SK-N-SH (cell line): ENCODE data around the gene DIP2A. TPM values are rescaled to one million over a fixed set of nuclear protein-coding genes. Genes with fewer than 3 reads are reported as not detected.
A peak's percentile ranks its signal among the peaks of the same experiment; 100 is the strongest.

ENCODE experiments used
- CTCF ChIA-PET: fragments of 300-600, 350-600 bp; formaldehyde crosslinking; extraction: SDS; loops from one replicate; lab custom pipeline; 2021; lab: Yijun Ruan, JAX
- POLR2A ChIA-PET: fragments of 350-600 bp; sonication (Branson Sonifier 250); formaldehyde crosslinking; extraction: SDS; loops from one replicate; lab custom pipeline; 2020; ENCODE audit warnings: antibody characterized with exemption, inconsistent platforms; lab: Yijun Ruan, JAX
- DNase-seq: peaks from one replicate; pipeline ENCODE4 v3.0.0; 2012
- H2AFZ ChIP-seq: fragments of 200-600 bp; sonication (generic); 2 replicates; pipeline ENCODE4 v1.8.1; 2016; ENCODE audit warnings: antibody characterized with exemption, mild to moderate bottlenecking, low read depth
- H3F3A ChIP-seq: fragments of 200-600 bp; sonication (generic); replicated peaks from 2 replicates; pipeline ENCODE3; 2016; ENCODE audit warnings: antibody characterized with exemption, mild to moderate bottlenecking; ENCODE audit not compliant: insufficient read depth
- H3K27ac ChIP-seq, 2 experiments: fragments of 200-500 bp in 1 of 2; fragments of 200-600 bp in 1 of 2; sonication (Bioruptor generic) in 1 of 2; sonication (generic), shearing (Covaris generic) in 1 of 2; 2 replicates each; pipeline versions ENCODE4 v1.5.1 to v1.6.1; 2014 to 2016; ENCODE audit warnings: low read depth in 2 of 2, inconsistent platforms in 1 of 2, low read length in 1 of 2, mild to moderate bottlenecking in 1 of 2, mixed read lengths in 1 of 2
- H3K27me3 ChIP-seq: fragments of 200-600 bp; sonication (generic), shearing (Covaris generic); 2 replicates; pipeline ENCODE4 v1.6.1; 2016; ENCODE audit warnings: mixed run types; ENCODE audit not compliant: insufficient read depth
- H3K36me3 ChIP-seq, 2 experiments: fragments of 200-500 bp in 1 of 2; fragments of 200-600 bp in 1 of 2; sonication (Bioruptor generic) in 1 of 2; sonication (generic) in 1 of 2; replicated peaks in 1 of 2; 2 replicates each; pipeline versions ENCODE3 to v1.5.1; 2014 to 2016; ENCODE audit warnings: low read length in 1 of 2, mild to moderate bottlenecking in 1 of 2; ENCODE audit not compliant: insufficient read depth in 2 of 2, control insufficient read depth in 1 of 2
- H3K4me1 ChIP-seq, 2 experiments: fragments of 200-500 bp in 1 of 2; fragments of 200-600 bp in 1 of 2; sonication (Bioruptor generic) in 1 of 2; sonication (generic), shearing (Covaris generic) in 1 of 2; 2 replicates each; pipeline versions ENCODE4 v1.5.1 to v1.6.1; 2014 to 2016; ENCODE audit warnings: low read depth in 1 of 2, low read length in 1 of 2, mixed run types in 1 of 2; ENCODE audit not compliant: insufficient read depth in 2 of 2, control insufficient read depth in 1 of 2
- H3K4me2 ChIP-seq: fragments of 200-600 bp; sonication (generic), shearing (Covaris generic); 2 replicates; pipeline ENCODE4 v1.6.1; 2017; ENCODE audit warnings: mixed run types
- H3K4me3 ChIP-seq, 2 experiments: fragments of 200-500 bp in 1 of 2; fragments of 200-600 bp in 1 of 2; sonication (Bioruptor generic) in 1 of 2; sonication (generic), shearing (Covaris generic) in 1 of 2; 2 replicates each; pipeline versions ENCODE4 v1.5.1 to v1.8.1; 2014 to 2016; ENCODE audit warnings: low read depth in 2 of 2, inconsistent platforms in 1 of 2, low read length in 1 of 2, mild to moderate bottlenecking in 1 of 2, mixed read lengths in 1 of 2, moderate library complexity in 1 of 2
- H3K79me2 ChIP-seq: fragments of 200-600 bp; sonication (generic); 2 replicates; pipeline ENCODE4 v1.8.1; 2017; ENCODE audit warnings: mild to moderate bottlenecking; ENCODE audit not compliant: insufficient read depth
- H3K9ac ChIP-seq: fragments of 200-600 bp; sonication (generic); 2 replicates; pipeline ENCODE4 v1.6.1; 2017; ENCODE audit warnings: mixed run types
- H3K9me2 ChIP-seq: fragments of 200-600 bp; sonication (generic); 2 replicates; pipeline ENCODE4 v1.6.1; 2017; ENCODE audit warnings: mixed run types
- H3K9me3 ChIP-seq: fragments of 200-600 bp; sonication (generic); 2 replicates; pipeline ENCODE4 v1.6.1; 2017; ENCODE audit warnings: mixed run types, mild to moderate bottlenecking, moderate library complexity
- H4K20me1 ChIP-seq: fragments of 200-600 bp; sonication (generic); 2 replicates; pipeline ENCODE4 v1.6.1; 2017; ENCODE audit warnings: mild to moderate bottlenecking, mixed run types; ENCODE audit not compliant: insufficient read depth
- CHD2 ChIP-seq: fragments of 150-350 bp; IDR thresholded peaks from 2 replicates; pipeline ENCODE4 v1.6.1; 2018; ENCODE audit warnings: low read length; ENCODE audit not compliant: partially characterized antibody
- ELF1 ChIP-seq: IDR thresholded peaks from 2 replicates; pipeline ENCODE4 v1.4.0; 2012
- FOSL2 ChIP-seq: IDR thresholded peaks from 2 replicates; pipeline ENCODE4 v1.4.0; 2012; ENCODE audit warnings: low read depth, mild to moderate bottlenecking, moderate library complexity, borderline replicate concordance
- FOXM1 ChIP-seq: IDR thresholded peaks from 2 replicates; pipeline ENCODE4 v1.4.0; 2012; ENCODE audit warnings: low read depth, mild to moderate bottlenecking
- GATA2 ChIP-seq: sonication (generic); formaldehyde crosslinking; IDR thresholded peaks from 2 replicates; pipeline ENCODE4 v1.5.0; 2020; ENCODE audit warnings: mild to moderate bottlenecking, missing genetic modification reagents
- JUND ChIP-seq: IDR thresholded peaks from 2 replicates; pipeline ENCODE4 v1.4.0; 2012
- MXI1 ChIP-seq: IDR thresholded peaks from 2 replicates; pipeline ENCODE4 v1.6.1; 2012; ENCODE audit warnings: mild to moderate bottlenecking, low read depth, low read length, improper control_type of control experiment
- NRF1 ChIP-seq: IDR thresholded peaks from 2 replicates; pipeline ENCODE4 v1.6.1; 2012; ENCODE audit warnings: low read depth, mild to moderate bottlenecking, low read length
- RAD21 ChIP-seq: IDR thresholded peaks from 2 replicates; pipeline ENCODE4 v1.6.1; 2012; ENCODE audit warnings: mild to moderate bottlenecking, low read length
- RCOR1 ChIP-seq: fragments of 150-350 bp; IDR thresholded peaks from 2 replicates; pipeline ENCODE4 v1.6.1; 2017; ENCODE audit warnings: antibody characterized with exemption, low read length
- RFX5 ChIP-seq: IDR thresholded peaks from 2 replicates; pipeline ENCODE4 v1.6.1; 2012; ENCODE audit warnings: mild to moderate bottlenecking, improper control_type of control experiment, low read length
- RXRA ChIP-seq: IDR thresholded peaks from 2 replicates; pipeline ENCODE4 v1.4.0; 2012; ENCODE audit warnings: low read depth, mild to moderate bottlenecking, borderline replicate concordance
- SIN3A ChIP-seq: IDR thresholded peaks from 2 replicates; pipeline ENCODE4 v1.6.1; 2012; ENCODE audit warnings: low read depth, mild to moderate bottlenecking, low read length, moderate library complexity, borderline replicate concordance
- SMC3 ChIP-seq: IDR thresholded peaks from 2 replicates; pipeline ENCODE4 v1.6.1; 2012; ENCODE audit warnings: low read depth, low read length, improper control_type of control experiment
- TAF1 ChIP-seq: IDR thresholded peaks from 2 replicates; pipeline ENCODE4 v1.6.1; 2012; ENCODE audit warnings: low read depth, mild to moderate bottlenecking, low read length, moderate library complexity, borderline replicate concordance
- TCF12 ChIP-seq: IDR thresholded peaks from 2 replicates; pipeline ENCODE4 v1.4.0; 2012
- TEAD4 ChIP-seq: IDR thresholded peaks from 2 replicates; pipeline ENCODE4 v1.4.0; 2012; ENCODE audit warnings: mild to moderate bottlenecking, borderline replicate concordance; ENCODE audit not compliant: insufficient read depth
- WGBS: methylation state at CpG from one replicate; pipeline ENCODE4 v1.1.6; 2017; ENCODE audit warnings: low lambda C conversion rate; 5-methylcytosine and 5-hydroxymethylcytosine counted together
- polyA plus RNA-seq, 3 experiments: library from polyadenylated mRNA; depleted of rRNA; stranded (reverse); fragments of >200 nt; gene quantifications; 2 replicates each; pipeline ENCODE4 v1.2.3, GENCODE V29; 2012
- TF ChIP-seq, protein P1 (sequence below): fragments of 150-350 bp; IDR thresholded peaks from 2 replicates; pipeline ENCODE4 v1.6.1; 2017; ENCODE audit warnings: antibody characterized with exemption, low read length, low read depth, borderline replicate concordance
- TF ChIP-seq, protein P2 (sequence below): IDR thresholded peaks from 2 replicates; pipeline ENCODE4; 2012

The DIP2A gene
- polyA plus RNA-seq, 1 of the 3 experiments (the other 2 are of a cell fraction) = 26.9 TPM

DNA sequence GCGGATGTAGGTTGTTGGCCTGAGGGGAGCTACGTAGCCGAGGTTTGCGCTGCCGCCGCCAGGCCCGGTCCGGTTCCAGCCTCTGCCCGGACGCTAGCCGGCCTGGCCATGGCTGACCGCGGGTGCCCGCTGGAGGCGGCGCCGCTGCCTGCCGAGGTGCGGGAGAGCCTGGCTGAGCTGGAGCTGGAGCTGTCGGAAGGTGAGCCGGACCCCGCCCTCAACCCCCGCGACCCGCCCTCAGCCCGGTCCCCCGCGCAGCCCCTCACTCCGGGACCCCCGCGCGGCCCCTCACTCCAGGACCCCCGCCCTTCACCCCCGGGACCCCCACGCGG is 299 bp downstream of the DIP2A start:
- Histone ChIP-seq H3K27me3 (no peaks in the 10 kb centered on the region), H3K9ac (peak overlapping the region; percentile 80), H3K27ac (peak overlapping the region in 1 of 2 experiments; percentile 86; a peak in 1 of 4 replicates), H3K9me3 (no peaks in the 10 kb centered on the region), H3K79me2 (peaks cover 68% of the 10 kb centered on the region), H3F3A (peaks cover 29% of the 10 kb centered on the region), H3K4me3 (peak overlapping the region; percentile 69 to 88), H4K20me1 (peaks cover 10% of the 10 kb centered on the region), H3K4me1 (peaks cover 25% of the 10 kb centered on the region in 2 experiments), H3K9me2 (no peaks in the 10 kb centered on the region), H2AFZ (no peak overlapping the region), H3K4me2 (peak overlapping the region; percentile 99), H3K36me3 (peaks cover 3 to 8% of the 10 kb centered on the region in 2 experiments)
- POLR2A ChIA-PET = interaction anchor here (1.4 kb wide), 1 partner anchor 177 kb away, joined by 5 read pairs; the partner anchor contains the start of gene PRMT2
- 10% methylated on average over 4 of the region's 36 CpGs for WGBS
- TF ChIP-seq FOSL2 = no peak
- TF ChIP-seq RCOR1 = no peak
- no peak; the same call in 1 of the 2 replicates for TF ChIP-seq TAF1
- TF ChIP-seq SMC3 = 0 out of 2 replicates have a peak, but pooled peaks have one; percentile 4
- no peak for TF ChIP-seq JUND
- no peak for TF ChIP-seq TEAD4
- TF ChIP-seq FOXM1 = no peak
- no peak for TF ChIP-seq NRF1
- TF ChIP-seq, protein P1, sequence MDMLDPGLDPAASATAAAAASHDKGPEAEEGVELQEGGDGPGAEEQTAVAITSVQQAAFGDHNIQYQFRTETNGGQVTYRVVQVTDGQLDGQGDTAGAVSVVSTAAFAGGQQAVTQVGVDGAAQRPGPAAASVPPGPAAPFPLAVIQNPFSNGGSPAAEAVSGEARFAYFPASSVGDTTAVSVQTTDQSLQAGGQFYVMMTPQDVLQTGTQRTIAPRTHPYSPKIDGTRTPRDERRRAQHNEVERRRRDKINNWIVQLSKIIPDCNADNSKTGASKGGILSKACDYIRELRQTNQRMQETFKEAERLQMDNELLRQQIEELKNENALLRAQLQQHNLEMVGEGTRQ = no peak
- TF ChIP-seq SIN3A = 0 out of 2 replicates have a peak, but pooled peaks have one; percentile 40
- TF ChIP-seq CHD2 = no peak
- CTCF ChIA-PET = no interaction called here
- DNase-seq = no peak

DNA sequence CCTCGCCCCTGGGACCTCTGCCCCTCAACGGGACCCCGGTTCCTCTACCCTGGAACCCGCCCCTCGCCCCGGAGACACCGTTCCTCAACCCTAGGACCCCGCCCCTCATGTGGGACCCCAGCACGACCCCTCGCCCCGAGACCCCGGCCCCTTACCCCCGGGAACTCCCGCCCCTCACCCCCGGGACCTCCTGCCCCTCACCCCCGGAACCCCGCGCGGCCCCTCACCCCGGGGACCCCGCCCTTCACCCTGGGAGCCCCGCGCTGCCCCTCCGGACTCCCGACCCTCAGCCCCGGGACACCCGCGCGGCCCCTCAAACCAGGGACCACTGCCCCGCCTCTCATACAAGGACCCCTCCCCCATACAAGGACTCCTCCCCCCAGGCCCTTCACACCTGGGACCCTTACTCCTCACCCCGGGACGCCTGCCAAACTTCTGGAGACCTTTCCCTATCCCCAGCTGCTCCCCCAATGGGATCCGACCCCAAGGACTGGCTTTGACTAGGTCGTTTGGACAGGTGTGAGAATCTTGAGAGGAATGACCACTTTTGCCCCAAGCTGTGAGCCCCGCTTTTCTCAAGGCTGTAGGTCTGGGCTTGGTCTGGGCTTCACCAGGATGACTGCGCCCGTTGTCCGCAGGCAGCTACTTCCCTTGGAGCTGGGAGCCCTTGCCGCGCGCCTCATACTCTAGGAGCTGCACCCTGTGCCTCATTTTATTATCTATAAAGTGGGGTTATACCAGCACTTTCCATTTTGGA is 843 bp downstream of the DIP2A start:
- H3K27ac ChIP-seq = peak overlapping the region in 1 of 2 experiments; percentile 86; a peak in 1 of 4 replicates
- H3K4me1 ChIP-seq = peaks cover 21 to 25% of the 10 kb centered on the region in 2 experiments
- 0 out of 2 replicates have a peak overlapping the region, but pooled peaks have one; percentile 44 for H2AFZ ChIP-seq
- no peaks in the 10 kb centered on the region for H3K9me2 ChIP-seq
- peaks cover 26% of the 10 kb centered on the region for H3F3A ChIP-seq
- POLR2A ChIA-PET = interaction anchor here (1.4 kb wide), 1 partner anchor 176 kb away, joined by 5 read pairs; the partner anchor contains the start of gene PRMT2
- 9% methylated on average over 25 of the region's 41 CpGs for WGBS
- H3K9me3 ChIP-seq = no peaks in the 10 kb centered on the region
- H4K20me1 ChIP-seq = peaks cover 10% of the 10 kb centered on the region
- H3K4me3 ChIP-seq = peak overlapping the region; percentile 69 to 88
- no peak for TF ChIP-seq RAD21
- TF ChIP-seq NRF1 = no peak
- no peak for TF ChIP-seq RCOR1
- no peak for TF ChIP-seq RFX5
- TF ChIP-seq TAF1 = no peak
- no peak for TF ChIP-seq TEAD4
- no peak for TF ChIP-seq RXRA
- TF ChIP-seq, protein P2, sequence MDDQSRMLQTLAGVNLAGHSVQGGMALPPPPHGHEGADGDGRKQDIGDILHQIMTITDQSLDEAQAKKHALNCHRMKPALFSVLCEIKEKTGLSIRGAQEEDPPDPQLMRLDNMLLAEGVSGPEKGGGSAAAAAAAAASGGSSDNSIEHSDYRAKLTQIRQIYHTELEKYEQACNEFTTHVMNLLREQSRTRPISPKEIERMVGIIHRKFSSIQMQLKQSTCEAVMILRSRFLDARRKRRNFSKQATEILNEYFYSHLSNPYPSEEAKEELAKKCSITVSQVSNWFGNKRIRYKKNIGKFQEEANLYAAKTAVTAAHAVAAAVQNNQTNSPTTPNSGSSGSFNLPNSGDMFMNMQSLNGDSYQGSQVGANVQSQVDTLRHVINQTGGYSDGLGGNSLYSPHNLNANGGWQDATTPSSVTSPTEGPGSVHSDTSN = no peak
- TF ChIP-seq ELF1 = no peak
- TF ChIP-seq MXI1 = no peak
- no peak for TF ChIP-seq GATA2 (CRISPR knock-in tag)
- TF ChIP-seq TCF12 = no peak
- TF ChIP-seq, protein P1 = no peak
- TF ChIP-seq SIN3A = no peak
- CTCF ChIA-PET = interaction anchor here (0.9 to 1.8 kb wide), 3 partner anchors 10 to 180 kb away, joined by 4 to 7 read pairs (median 5); no protein-coding TSS in a partner anchor
- DNase-seq = no peak
- no peaks in the 10 kb centered on the region for H3K27me3 ChIP-seq
- peaks cover 73% of the 10 kb centered on the region for H3K79me2 ChIP-seq
- H3K9ac ChIP-seq = peak overlapping the region; percentile 80
- peak overlapping the region; percentile 99 for H3K4me2 ChIP-seq
- H3K36me3 ChIP-seq = peaks cover 5 to 9% of the 10 kb centered on the region in 2 experiments
